ENCODE measurements around the gene PRRX1. TPM values are rescaled to one million over a fixed set of nuclear protein-coding genes. Genes with fewer than 3 reads are reported as not detected.

Gene PRRX1
- total and polyA plus RNA-seq, 2 of the 13 experiments (the other 11 are each of a cell fraction or from before 2014, with no cell fraction given), result not detected

- H4K20me1 ChIP-seq (ENCODE audit: insufficient read depth, low read length), result no peaks in the 10 kb centered on the region
- peaks cover 0 to 36% of the 10 kb centered on the region in 2 experiments; a peak in 2 of 5 replicates for H3K27me3 ChIP-seq (ENCODE audit: control insufficient read depth in 1 of 2, insufficient read depth in 2 of 2, low read length in 2 of 2)
- in situ Hi-C loops (cut with HindIII; ENCODE audit: extremely low pct_ligation_motif_present, low pct_unique_long_range_greater_than_20kb) (no loop called here), intact Hi-C loops (cut with micrococcal nuclease; ENCODE audit: unreplicated experiment) (loop anchor here (1.0 kb wide), 1 partner anchor 28 kb away; no protein-coding TSS in a partner anchor)
- H3K9me3 ChIP-seq (ENCODE audit: low read length), result no peaks in the 10 kb centered on the region
- H3K4me2 ChIP-seq (ENCODE audit: low read depth, low read length), result no peak overlapping the region
- no peaks in the 10 kb centered on the region for H3K36me3 ChIP-seq (replicated peaks in 1 of 2; ENCODE audit: control insufficient read depth in 1 of 2, insufficient read depth in 2 of 2, low read length in 2 of 2)
- no peak overlapping the region for H2AFZ ChIP-seq (ENCODE audit: low read length)
- no peaks in the 10 kb centered on the region for H3K79me2 ChIP-seq (ENCODE audit: insufficient read depth, low read length)
- H3K9ac ChIP-seq (ENCODE audit: insufficient read depth, low read depth, low read length), result no peak overlapping the region
- no peak for DNase-seq (ENCODE audit: low spot score)
- H3K4me3 ChIP-seq (replicated peaks in 1 of 3; ENCODE audit: insufficient read depth in 1 of 3, low read depth in 2 of 3, low read length in 3 of 3), result no peak overlapping the region
- ATAC-seq, result no peak
- no peak overlapping the region for H3K27ac ChIP-seq (ENCODE audit: extremely low read length, insufficient read depth, low read length)
- WGBS (ENCODE audit: low lambda C conversion rate), result 47% methylated on average over 11 of the region's 13 CpGs
- no peaks in the 10 kb centered on the region for H3K4me1 ChIP-seq (ENCODE audit: insufficient read depth, low read length)
- no peak for FAIRE-seq
- TF ChIP-seq SSRP1 (CRISPR knock-in tag; IDR thresholded peaks at IDR 0.05), result no peak
- no peak for TF ChIP-seq CEBPB (IDR thresholded peaks at IDR 0.05; ENCODE audit: borderline replicate concordance, low read depth, low read length)
- TF ChIP-seq STAT6 (CRISPR knock-in tag; IDR thresholded peaks at IDR 0.05; ENCODE audit: borderline replicate concordance), result no peak
- TF ChIP-seq PHF21A (CRISPR knock-in tag; IDR thresholded peaks at IDR 0.05), result no peak
- no peak for TF ChIP-seq ZIK1 (CRISPR knock-in tag; IDR thresholded peaks at IDR 0.05; ENCODE audit: borderline replicate concordance, low read depth)
- no peak for TF ChIP-seq CENPBD1 (CRISPR knock-in tag; IDR thresholded peaks at IDR 0.05; ENCODE audit: borderline replicate concordance, low read depth)
- no peak for TF ChIP-seq NR3C1 (CRISPR knock-in tag; IDR thresholded peaks at IDR 0.05)
- no peak for TF ChIP-seq HOXA9 (CRISPR knock-in tag; IDR thresholded peaks at IDR 0.05; ENCODE audit: borderline replicate concordance)
- TF ChIP-seq ZNF326 (CRISPR knock-in tag; IDR thresholded peaks at IDR 0.05; ENCODE audit: borderline replicate concordance), result no peak
- no peak for TF ChIP-seq MEIS2 (CRISPR knock-in tag; IDR thresholded peaks at IDR 0.05)
- CTCF ChIA-PET (ENCODE audit: low intra/inter-chr PET ratio, low total read pairs), result no interaction called here
- POLR2A ChIA-PET, result no interaction called here
- BruUV-seq (replicated peaks), result no TSS peak
Observed at GRCh38 chr1:170659399-170660035, 4.4 kb upstream of the PRRX1 start.

Data from HepG2 (cell line).